ENCODE measurements around the gene VANGL2.

The VANGL2 gene

DNA sequence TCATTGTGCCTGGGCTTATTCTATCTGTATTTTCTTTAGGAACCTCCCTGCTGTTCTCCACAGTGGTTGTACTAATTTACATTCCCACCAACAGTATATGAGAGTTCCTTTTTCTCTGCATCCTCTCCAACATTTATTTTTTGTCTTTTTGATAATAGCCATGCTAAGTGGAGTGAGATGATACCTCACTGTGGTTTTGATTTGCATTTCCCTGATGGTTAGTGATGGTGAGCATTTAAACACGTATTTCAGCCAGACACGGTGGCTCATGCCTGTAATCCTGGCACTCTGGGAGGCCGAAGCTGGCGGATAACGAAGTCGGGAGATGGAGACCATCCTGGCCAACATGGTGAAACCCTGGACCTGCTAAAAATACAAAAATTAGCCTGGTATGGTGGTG is 64.8 kb downstream of the VANGL2 start:
- no peak for DNase-seq

DNA sequence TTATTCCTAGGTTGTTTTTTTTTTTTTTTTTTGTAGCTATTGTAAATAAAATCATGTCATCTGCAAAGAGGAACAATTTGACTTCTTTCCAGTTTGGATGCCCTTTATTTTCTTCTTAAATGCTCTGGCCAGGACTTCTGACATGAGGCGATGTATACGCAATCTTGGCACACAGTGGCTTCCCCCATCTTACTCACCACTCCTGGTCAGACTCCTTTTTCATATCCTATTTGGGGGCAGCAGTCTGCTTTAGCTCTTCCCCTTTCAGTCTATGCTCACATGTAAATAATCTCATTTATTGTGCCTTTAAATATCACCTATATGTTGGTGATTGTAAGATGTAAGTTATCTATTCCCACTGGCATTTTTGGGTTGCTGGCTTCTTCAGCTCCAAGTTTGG is 66.6 kb downstream of the VANGL2 start:
- no peak for DNase-seq

DNA sequence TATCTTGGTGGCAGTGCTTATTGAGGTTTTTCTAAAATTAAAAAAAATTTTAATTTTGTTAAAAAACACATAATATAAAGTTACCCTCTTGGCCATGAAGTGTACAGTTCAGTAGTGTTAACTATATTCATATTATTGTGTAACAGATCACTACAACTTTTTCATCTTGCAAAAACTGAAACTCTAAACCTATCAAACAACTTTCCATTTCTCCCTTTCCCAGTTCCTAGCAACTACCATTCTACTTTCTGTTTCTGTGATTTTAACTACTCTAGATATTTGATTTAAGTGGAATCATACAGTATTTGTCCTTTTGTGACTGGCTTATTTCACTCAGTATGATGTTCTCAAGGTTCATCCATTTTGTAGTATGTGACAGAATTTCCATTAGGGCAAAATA is 67.2 kb downstream of the VANGL2 start:
- no peak for DNase-seq

DNA sequence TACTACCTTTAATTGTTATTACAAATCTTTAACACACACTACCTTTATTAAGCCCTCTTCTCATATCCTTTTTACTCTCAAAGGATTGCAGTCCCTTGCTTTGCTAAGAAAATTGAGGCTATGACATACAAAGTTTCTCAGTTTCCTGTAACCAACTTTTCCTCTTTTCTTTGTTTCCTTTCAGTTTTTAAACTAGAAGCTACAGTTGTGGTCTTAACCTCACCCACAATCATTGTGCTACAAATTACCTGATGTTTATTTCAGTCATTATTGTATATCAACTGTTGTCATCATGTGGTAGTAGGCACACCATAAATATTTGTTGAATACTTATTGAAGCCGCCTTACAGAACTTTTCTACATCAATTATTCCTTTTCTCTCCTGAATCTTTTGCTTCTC is 70.9 kb downstream of the VANGL2 start:
- no peak for DNase-seq

DNA sequence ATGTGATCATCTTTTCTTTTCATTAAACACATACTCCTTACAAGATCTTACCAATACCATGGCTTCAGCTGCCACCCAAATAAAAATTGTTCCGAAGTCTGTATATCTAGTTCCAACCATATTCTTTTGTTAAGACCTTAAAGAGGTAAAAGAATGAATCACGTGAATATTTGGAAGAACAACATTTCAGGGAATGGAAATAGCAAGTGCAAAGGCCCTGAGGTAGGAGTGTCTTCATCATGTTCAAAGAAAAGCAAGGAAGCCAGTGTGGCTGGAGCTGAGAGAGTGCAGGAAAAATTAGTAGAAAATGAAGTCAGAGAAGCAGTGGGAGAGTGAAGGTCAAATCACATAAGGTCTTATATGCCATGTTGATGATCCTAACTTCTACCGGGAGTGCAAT is 71.7 kb downstream of the VANGL2 start:
- DNase-seq, result no peak

DNA sequence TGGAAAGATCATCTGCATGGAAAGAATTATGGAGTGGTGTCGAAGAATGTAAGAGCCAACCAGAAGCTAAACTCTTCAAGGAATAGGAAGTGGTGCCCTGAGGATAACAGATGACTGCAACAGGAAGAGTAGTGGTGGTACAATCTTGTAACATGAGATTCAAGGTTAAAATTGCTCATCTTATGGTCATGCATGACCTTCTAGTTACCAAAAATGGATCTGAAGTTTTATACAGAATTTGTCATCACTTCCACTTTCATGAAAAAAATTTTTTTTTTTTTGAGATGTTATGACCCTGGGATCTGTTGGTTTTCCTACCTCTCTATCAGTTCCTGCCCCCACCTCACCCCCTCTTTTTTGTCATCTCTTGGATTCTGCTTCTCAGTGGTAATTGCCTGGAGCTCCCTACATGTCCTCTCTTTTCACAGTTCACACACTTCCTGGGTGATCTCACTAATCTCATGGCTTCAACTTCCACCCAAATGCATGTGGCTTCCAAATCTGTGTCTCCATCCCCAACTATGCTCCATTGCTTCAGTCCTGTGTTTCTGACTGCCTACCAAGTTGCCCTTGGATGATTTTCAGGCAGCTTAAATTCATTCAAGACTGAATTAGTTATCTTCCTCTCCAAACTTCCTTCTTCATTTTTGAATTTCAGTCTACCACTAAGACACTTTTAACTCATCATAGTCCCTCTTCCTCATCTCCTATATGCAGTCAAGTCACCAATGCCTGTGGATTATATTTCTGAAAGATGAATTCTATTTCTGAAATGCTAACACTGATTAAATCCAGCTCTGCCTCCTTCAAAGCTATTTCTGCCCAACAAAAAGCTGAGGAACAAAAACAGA is 74.3 kb downstream of the VANGL2 start:
- no peak for DNase-seq

Data from EL (cell line).